WERI-Rb-1 (cell line): ENCODE data around the gene MFSD6.
"Not testable (repeated sequence)": the region's sequence is repeated elsewhere in the genome, so short reads cannot be mapped to it uniquely, and the experiment has no call there.

Experiments used
- DNase-seq: peaks from one replicate; pipeline ENCODE4 v3.0.0-alpha.2; 2020
- H3K27ac ChIP-seq: fragments of 250-450 bp; sonication (Bioruptor Pico); 2 replicates; pipeline ENCODE4 v1.5.1; 2020; ENCODE audit warnings: mild to moderate bottlenecking, moderate library complexity
- H3K27me3 ChIP-seq: fragments of 250-450 bp; sonication (Bioruptor Pico); 2 replicates; pipeline ENCODE4 v1.5.1; 2021; ENCODE audit warnings: mild to moderate bottlenecking, low read depth, moderate library complexity; ENCODE audit not compliant: insufficient read depth, severe bottlenecking
- H3K36me3 ChIP-seq: fragments of 250-450 bp; sonication (Bioruptor Pico); 2 replicates; pipeline ENCODE4 v1.5.1; 2020; ENCODE audit warnings: mild to moderate bottlenecking, moderate library complexity
- H3K4me3 ChIP-seq: 2 replicates; pipeline ENCODE4 v1.5.1; 2011; ENCODE audit warnings: low read depth, mild to moderate bottlenecking, control low read depth, low read length
- H3K9me3 ChIP-seq: fragments of 250-450 bp; sonication (Bioruptor Pico); 2 replicates; pipeline ENCODE4 v1.5.1; 2021; ENCODE audit warnings: mild to moderate bottlenecking, moderate library complexity; ENCODE audit not compliant: severe bottlenecking
- CTCF ChIP-seq: IDR thresholded peaks from 2 replicates; pipeline ENCODE4 v1.5.1; 2011; ENCODE audit warnings: low read depth, mild to moderate bottlenecking, control low read depth, inconsistent platforms, low read length

Gene MFSD6

GRCh38 chr2:190486037-190486623 is 78.0 kb downstream of the MFSD6 start:
- TF ChIP-seq CTCF = no peak
- Histone ChIP-seq H3K36me3 (no peaks in the 10 kb centered on the region), H3K9me3 (no peaks in the 10 kb centered on the region), H3K27ac (no peak overlapping the region), H3K27me3 (no peaks in the 10 kb centered on the region), H3K4me3 (no peak overlapping the region)
- DNase-seq = no peak

- no peaks in the 10 kb centered on the region for H3K36me3 ChIP-seq
- no peaks in the 10 kb centered on the region for H3K9me3 ChIP-seq
- no peak for TF ChIP-seq CTCF
- no peak overlapping the region; the same call in none of the 2 replicates for H3K4me3 ChIP-seq
- peak; percentile 87 for DNase-seq
- H3K27ac ChIP-seq = peak overlapping the region; percentile 63
- H3K27me3 ChIP-seq = no peaks in the 10 kb centered on the region
Observed at GRCh38 chr2:190488516-190489233, 80.5 kb downstream of the MFSD6 start.

- Histone ChIP-seq H3K27me3 (no peaks in the 10 kb centered on the region), H3K27ac (peak overlapping the region; percentile 63), H3K36me3 (no peaks in the 10 kb centered on the region), H3K4me3 (no peak overlapping the region), H3K9me3 (no peaks in the 10 kb centered on the region)
- no peak for DNase-seq
- no peak for TF ChIP-seq CTCF
Observed at GRCh38 chr2:190489475-190489874, 81.3 kb downstream of the MFSD6 start.

GRCh38 chr2:190490502-190490901 is 82.3 kb downstream of the MFSD6 start:
- H3K9me3 ChIP-seq = no peaks in the 10 kb centered on the region
- no peak for TF ChIP-seq CTCF
- H3K4me3 ChIP-seq = no peak overlapping the region
- H3K27ac ChIP-seq = no peak overlapping the region
- no peaks in the 10 kb centered on the region for H3K27me3 ChIP-seq
- no peaks in the 10 kb centered on the region for H3K36me3 ChIP-seq
- no peak for DNase-seq

- no peaks in the 10 kb centered on the region for H3K9me3 ChIP-seq
- no peak for TF ChIP-seq CTCF
- no peak overlapping the region for H3K27ac ChIP-seq
- H3K4me3 ChIP-seq = no peak overlapping the region
- H3K27me3 ChIP-seq = no peaks in the 10 kb centered on the region
- no peak for DNase-seq
- H3K36me3 ChIP-seq = no peaks in the 10 kb centered on the region
Observed at GRCh38 chr2:190493095-190493494, 84.9 kb downstream of the MFSD6 start.

GRCh38 chr2:190494600-190495227 is 86.6 kb downstream of the MFSD6 start:
- not testable (repeated sequence) for H3K27me3 ChIP-seq, H3K36me3 ChIP-seq, DNase-seq, H3K27ac ChIP-seq, H3K9me3 ChIP-seq, H3K4me3 ChIP-seq
